OCI-LY3 (cell line): ENCODE data around the gene ZNG1C.
"Not testable (repeated sequence)": the region's sequence is repeated elsewhere in the genome, so short reads cannot be mapped to it uniquely, and the experiment has no call there.

Experiments
- CTCF ChIP-seq: fragments of 200-600, 300-600 bp; sonication (generic); IDR thresholded peaks from 2 replicates; pipeline ENCODE4 v1.5.1; 2014; ENCODE audit warnings: antibody characterized with exemption, low read length, low read depth
- EZH2phosphoT487 ChIP-seq: fragments of 200-600 bp; shearing (Covaris generic); IDR thresholded peaks from 2 replicates; pipeline ENCODE4 v1.6.1; 2018; ENCODE audit warnings: antibody characterized with exemption, mixed run types, low read depth

DNA sequence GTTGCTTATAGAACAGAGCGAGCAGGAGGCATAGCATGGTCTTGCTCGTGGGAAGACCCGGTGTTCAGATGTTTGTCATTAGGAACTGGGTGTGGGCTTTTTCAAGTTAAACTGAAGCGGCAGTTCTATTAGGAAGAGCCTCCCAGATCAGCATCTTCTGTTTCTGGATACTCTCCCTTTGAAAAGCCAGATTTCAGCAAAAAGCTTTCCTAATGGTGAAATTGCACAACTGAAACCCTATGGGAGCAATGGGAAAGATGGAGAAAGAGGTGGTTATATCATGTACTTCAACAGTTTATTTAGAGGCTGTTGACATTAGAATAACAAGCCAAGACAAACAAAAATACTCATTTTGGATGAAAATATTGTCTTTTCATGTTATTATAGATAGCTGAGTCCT lies 102.2 kb downstream of the ZNG1C start:
- not testable (repeated sequence) for TF ChIP-seq CTCF, EZH2phosphoT487
